ENCODE measurements around the gene NAALADL2. TPM values are rescaled to one million over a fixed set of nuclear protein-coding genes. Genes with fewer than 3 reads are reported as not detected.

Gene NAALADL2
- polyA plus RNA-seq, 3 donors: not detected

DNA sequence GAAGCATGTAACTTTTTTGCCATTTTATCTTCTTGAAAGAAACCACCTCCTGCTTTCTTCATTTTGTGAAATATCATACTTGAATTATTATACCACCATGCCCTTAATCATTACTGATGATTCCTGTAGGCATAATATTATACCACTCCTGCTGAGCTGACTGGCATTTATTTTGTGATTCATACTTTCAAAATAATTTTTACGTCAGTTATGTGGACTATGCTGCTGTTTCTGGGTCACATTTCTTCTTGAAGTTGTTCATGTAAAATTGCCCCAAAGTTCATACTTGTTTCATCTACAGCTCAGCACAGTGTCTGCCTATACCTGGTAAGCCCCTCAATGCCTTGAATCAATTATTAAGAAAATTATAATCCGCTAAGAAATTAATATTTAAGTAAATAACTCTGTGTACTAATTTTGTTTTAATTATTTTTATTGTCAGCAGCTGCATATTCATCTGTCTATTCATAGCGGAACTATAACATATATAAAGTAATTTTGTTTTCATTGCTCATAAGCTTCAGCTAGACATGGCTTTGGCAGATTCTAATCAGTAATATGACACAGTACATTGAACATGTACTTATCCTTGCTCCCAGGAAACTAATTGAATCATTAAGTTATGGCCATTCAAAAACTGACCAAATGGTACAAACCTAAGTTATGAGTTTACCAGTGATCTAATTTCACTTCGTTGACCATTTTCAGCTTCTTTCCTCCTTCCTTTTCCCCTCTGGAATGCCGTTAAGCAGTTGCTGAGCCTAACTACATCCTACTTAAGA is 160.0 kb downstream of the NAALADL2 start:
- TF ChIP-seq, protein P1, sequence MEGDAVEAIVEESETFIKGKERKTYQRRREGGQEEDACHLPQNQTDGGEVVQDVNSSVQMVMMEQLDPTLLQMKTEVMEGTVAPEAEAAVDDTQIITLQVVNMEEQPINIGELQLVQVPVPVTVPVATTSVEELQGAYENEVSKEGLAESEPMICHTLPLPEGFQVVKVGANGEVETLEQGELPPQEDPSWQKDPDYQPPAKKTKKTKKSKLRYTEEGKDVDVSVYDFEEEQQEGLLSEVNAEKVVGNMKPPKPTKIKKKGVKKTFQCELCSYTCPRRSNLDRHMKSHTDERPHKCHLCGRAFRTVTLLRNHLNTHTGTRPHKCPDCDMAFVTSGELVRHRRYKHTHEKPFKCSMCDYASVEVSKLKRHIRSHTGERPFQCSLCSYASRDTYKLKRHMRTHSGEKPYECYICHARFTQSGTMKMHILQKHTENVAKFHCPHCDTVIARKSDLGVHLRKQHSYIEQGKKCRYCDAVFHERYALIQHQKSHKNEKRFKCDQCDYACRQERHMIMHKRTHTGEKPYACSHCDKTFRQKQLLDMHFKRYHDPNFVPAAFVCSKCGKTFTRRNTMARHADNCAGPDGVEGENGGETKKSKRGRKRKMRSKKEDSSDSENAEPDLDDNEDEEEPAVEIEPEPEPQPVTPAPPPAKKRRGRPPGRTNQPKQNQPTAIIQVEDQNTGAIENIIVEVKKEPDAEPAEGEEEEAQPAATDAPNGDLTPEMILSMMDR (IDR thresholded peaks at IDR 0.05): no peak
- Histone ChIP-seq H3K4me1 (ENCODE audit: control insufficient read depth in 1 of 2, insufficient read depth in 2 of 2, low read length in 2 of 2) (no peaks in the 10 kb centered on the region), H3K9me3 (replicated peaks in 1 of 2; ENCODE audit: control insufficient read depth in 1 of 2, insufficient read depth in 1 of 2, low read length in 2 of 2) (no peaks in the 10 kb centered on the region), H3K79me2 (ENCODE audit: insufficient read depth, low read length) (no peaks in the 10 kb centered on the region), H3K36me3 (replicated peaks in 1 of 2; ENCODE audit: control insufficient read depth in 1 of 2, insufficient read depth in 2 of 2, low read length in 2 of 2) (no peaks in the 10 kb centered on the region), H3K27ac (ENCODE audit: low read depth in 1 of 2, low read length in 2 of 2) (no peak overlapping the region), H3K9ac (ENCODE audit: insufficient read depth, low read length, poor library complexity, severe bottlenecking) (no peak overlapping the region), H2AFZ (ENCODE audit: insufficient read depth, low read depth, low read length, poor library complexity, severe bottlenecking) (no peak overlapping the region), H4K20me1 (ENCODE audit: insufficient read depth, low read length) (no peaks in the 10 kb centered on the region), H3K27me3 (ENCODE audit: control insufficient read depth in 2 of 2, insufficient read depth in 2 of 2, low read length in 2 of 2) (no peaks in the 10 kb centered on the region), H3K4me2 (replicated peaks; ENCODE audit: extremely low read depth, low read length, poor library complexity, severe bottlenecking) (no peak overlapping the region), H3K4me3 (replicated peaks in 1 of 3; ENCODE audit: low read depth in 2 of 3, low read length in 3 of 3) (no peak overlapping the region)
- Mint-ChIP-seq H3K4me3 (no peak overlapping the region), H3K4me1 (no peaks in the 10 kb centered on the region), H3K9me3 (peaks cover 0 to 8% (median 4%) of the 10 kb centered on the region in 7 donors), H3K27me3 (ENCODE audit: low read depth in 3 of 3) (no peaks in the 10 kb centered on the region), H3K27ac (no peak overlapping the region), H3K36me3 (no peaks in the 10 kb centered on the region)
- no CpG with 5 or more reads among the region's 5 CpGs for WGBS (ENCODE audit: insufficient coverage)
- intact Hi-C loops (cut with micrococcal nuclease): no loop called here
- no peak for DNase-seq

DNA sequence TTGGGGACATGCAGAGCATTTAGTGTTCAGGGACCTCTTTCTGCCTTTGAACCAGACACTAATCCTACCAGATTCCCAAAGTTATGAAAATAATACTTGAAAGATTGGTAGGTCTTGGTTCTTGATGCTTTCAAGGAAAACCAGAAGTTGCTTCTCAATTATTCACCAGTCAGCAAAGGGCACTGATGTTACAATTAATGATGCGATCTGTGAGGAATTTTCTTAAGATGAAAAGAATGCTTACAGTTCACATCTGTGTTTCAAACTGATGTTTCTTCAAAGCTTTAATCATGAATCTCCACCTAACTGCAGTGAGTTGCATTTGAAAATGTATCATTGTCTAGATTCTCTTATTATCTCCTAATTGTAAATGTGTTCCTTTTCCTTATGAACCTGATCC is 161.0 kb downstream of the NAALADL2 start:
- Mint-ChIP-seq H3K9me3 (peaks cover 0 to 8% (median 2%) of the 10 kb centered on the region in 7 donors), H3K27ac (no peak overlapping the region), H3K27me3 (ENCODE audit: low read depth in 3 of 3) (no peaks in the 10 kb centered on the region), H3K4me3 (no peak overlapping the region), H3K36me3 (no peaks in the 10 kb centered on the region), H3K4me1 (no peaks in the 10 kb centered on the region)
- Histone ChIP-seq H3K27ac (ENCODE audit: low read depth in 1 of 2, low read length in 2 of 2) (no peak overlapping the region), H3K4me3 (replicated peaks in 1 of 3; ENCODE audit: low read depth in 2 of 3, low read length in 3 of 3) (no peak overlapping the region), H2AFZ (ENCODE audit: insufficient read depth, low read depth, low read length, poor library complexity, severe bottlenecking) (no peak overlapping the region), H3K9ac (ENCODE audit: insufficient read depth, low read length, poor library complexity, severe bottlenecking) (no peak overlapping the region), H3K79me2 (ENCODE audit: insufficient read depth, low read length) (no peaks in the 10 kb centered on the region), H4K20me1 (ENCODE audit: insufficient read depth, low read length) (no peaks in the 10 kb centered on the region), H3K36me3 (replicated peaks in 1 of 2; ENCODE audit: control insufficient read depth in 1 of 2, insufficient read depth in 2 of 2, low read length in 2 of 2) (no peaks in the 10 kb centered on the region), H3K9me3 (replicated peaks in 1 of 2; ENCODE audit: control insufficient read depth in 1 of 2, insufficient read depth in 1 of 2, low read length in 2 of 2) (no peaks in the 10 kb centered on the region), H3K27me3 (ENCODE audit: control insufficient read depth in 2 of 2, insufficient read depth in 2 of 2, low read length in 2 of 2) (no peaks in the 10 kb centered on the region), H3K4me2 (replicated peaks; ENCODE audit: extremely low read depth, low read length, poor library complexity, severe bottlenecking) (no peak overlapping the region), H3K4me1 (ENCODE audit: control insufficient read depth in 1 of 2, insufficient read depth in 2 of 2, low read length in 2 of 2) (no peaks in the 10 kb centered on the region)
- TF ChIP-seq, protein P1 (IDR thresholded peaks at IDR 0.05): no peak
- no peak for DNase-seq
- no CpG with 5 or more reads among the region's 1 CpG for WGBS (ENCODE audit: insufficient coverage)
- intact Hi-C loops (cut with micrococcal nuclease): no loop called here

All from CD14-positive monocyte (primary cell).